Hepatocyte (in vitro differentiated cells): Measurements from ENCODE around the gene NPDC1. TPM values are rescaled to one million over a fixed set of nuclear protein-coding genes. Genes with fewer than 3 reads are reported as not detected.
A peak's percentile ranks its signal among the peaks of the same experiment; 100 is the strongest.

Source experiments
- DNase-seq: peaks from one replicate; pipeline ENCODE4 v3.0.0-alpha.2; 2016; ENCODE audit warnings: low spot score
- H2AFZ ChIP-seq: fragments of 200-600 bp; sonication (generic); 2 replicates; pipeline ENCODE4 v1.6.0; 2016; ENCODE audit warnings: antibody characterized with exemption, mild to moderate bottlenecking
- H3K27ac ChIP-seq: fragments of 200-600 bp; sonication (generic); 2 replicates; pipeline ENCODE4 v1.5.1; 2016; ENCODE audit warnings: mild to moderate bottlenecking
- H3K27me3 ChIP-seq: fragments of 200-600 bp; sonication (generic); 2 replicates; pipeline ENCODE4 v1.6.1; 2016
- H3K36me3 ChIP-seq: fragments of 200-600 bp; sonication (generic); replicated peaks from 2 replicates; pipeline ENCODE4 v1.5.1; 2016; ENCODE audit warnings: low read depth; ENCODE audit not compliant: insufficient read depth
- H3K4me1 ChIP-seq: fragments of 200-600 bp; sonication (generic); 2 replicates; pipeline ENCODE4 v1.5.1; 2016; ENCODE audit warnings: mild to moderate bottlenecking, moderate library complexity; ENCODE audit not compliant: insufficient read depth
- H3K4me2 ChIP-seq: fragments of 200-600 bp; sonication (generic); 2 replicates; pipeline ENCODE4 v1.6.0; 2016
- H3K4me3 ChIP-seq: fragments of 200-600 bp; sonication (generic); 2 replicates; pipeline ENCODE4 v1.5.1; 2016; ENCODE audit warnings: mild to moderate bottlenecking
- H3K79me2 ChIP-seq: fragments of 200-600 bp; sonication (generic); 2 replicates; pipeline ENCODE4 v1.6.0; 2017; ENCODE audit warnings: mild to moderate bottlenecking
- H3K9me2 ChIP-seq: fragments of 200-600 bp; sonication (generic); replicated peaks from 2 replicates; pipeline ENCODE4 v1.6.0; 2017; ENCODE audit warnings: mild to moderate bottlenecking; ENCODE audit not compliant: insufficient read depth
- H3K9me3 ChIP-seq: fragments of 200-600 bp; sonication (generic); 2 replicates; pipeline ENCODE4 v1.5.1; 2016; ENCODE audit warnings: low read depth, mild to moderate bottlenecking
- H4K20me1 ChIP-seq: fragments of 200-600 bp; sonication (generic); 2 replicates; pipeline ENCODE4 v1.6.0; 2016; ENCODE audit warnings: mild to moderate bottlenecking; ENCODE audit not compliant: insufficient read depth, poor library complexity, severe bottlenecking
- CTCF ChIP-seq: fragments of 200-600 bp; sonication (generic); IDR thresholded peaks from 2 replicates; pipeline ENCODE4 v1.5.1; 2016; ENCODE audit warnings: antibody characterized with exemption, mild to moderate bottlenecking; ENCODE audit not compliant: poor library complexity
- EZH2 ChIP-seq: fragments of 200-600 bp; sonication (generic); IDR thresholded peaks from 2 replicates; pipeline ENCODE4 v1.6.1; 2016; ENCODE audit warnings: antibody characterized with exemption, mild to moderate bottlenecking, borderline replicate concordance
- EZH2phosphoT487 ChIP-seq: fragments of 200-600 bp; sonication (generic); IDR thresholded peaks from one replicate; pipeline ENCODE4 v1.6.1; 2018; ENCODE audit warnings: antibody characterized with exemption, mild to moderate bottlenecking, low read depth, moderate library complexity; ENCODE audit not compliant: unreplicated experiment, severe bottlenecking
- WGBS: methylation state at CpG from one replicate; pipeline ENCODE4 v1.1.6; 2016; ENCODE audit warnings: low lambda C conversion rate; ENCODE audit errors: missing lambda C conversion rate; 5-methylcytosine and 5-hydroxymethylcytosine counted together
- polyA plus RNA-seq: library from polyadenylated mRNA; unstranded; fragments of >200 nt; fragmentation: Nextera tagmentation; extraction: Ambion mirVana; gene quantifications from 2 replicates; pipeline ENCODE4 v1.2.1, GENCODE V29; 2016
- total RNA-seq: library from RNA; depleted of rRNA; stranded (reverse); fragments of >200 nt; gene quantifications from 2 replicates; pipeline ENCODE4 v1.2.3, GENCODE V29; 2014

NPDC1 gene
- total and polyA plus RNA-seq, 2 experiments from 2014 or later, result 12.7 to 72.7 TPM

DNA sequence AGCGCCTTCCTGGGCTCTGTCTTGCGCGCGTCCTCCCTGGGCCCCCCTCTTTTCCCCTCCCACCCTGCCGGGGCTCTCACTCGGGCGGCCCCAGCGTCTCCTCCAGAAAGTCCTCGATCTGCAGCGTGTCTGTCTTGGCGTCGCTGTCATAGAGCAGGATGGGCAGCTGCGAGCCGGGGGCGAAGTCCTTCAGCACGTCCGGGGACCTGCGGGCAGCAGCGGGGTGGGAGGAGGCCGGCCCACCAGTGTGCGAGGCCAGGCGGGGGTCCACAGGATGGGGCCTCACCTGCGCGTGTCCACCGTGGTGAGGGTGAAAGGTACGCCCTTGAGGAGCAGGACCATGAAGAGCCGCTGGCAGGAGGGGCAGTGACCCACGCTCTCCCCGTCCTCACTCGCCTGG is 50.6 kb downstream of the NPDC1 start:
- Histone ChIP-seq H3K9me3 (no peaks in the 10 kb centered on the region), H2AFZ (no peak overlapping the region), H3K4me1 (peaks cover 17% of the 10 kb centered on the region), H3K4me2 (peak overlapping the region; percentile 85), H3K27ac (no peak overlapping the region), H3K36me3 (no peaks in the 10 kb centered on the region), H3K9me2 (no peaks in the 10 kb centered on the region), H3K27me3 (no peaks in the 10 kb centered on the region), H4K20me1 (no peaks in the 10 kb centered on the region), H3K4me3 (no peak overlapping the region), H3K79me2 (peaks cover 7% of the 10 kb centered on the region)
- TF ChIP-seq EZH2phosphoT487 (no peak), EZH2 (no peak), CTCF (no peak)
- no peak for DNase-seq
- 100% methylated on average over 1 of the region's 30 CpGs for WGBS

DNA sequence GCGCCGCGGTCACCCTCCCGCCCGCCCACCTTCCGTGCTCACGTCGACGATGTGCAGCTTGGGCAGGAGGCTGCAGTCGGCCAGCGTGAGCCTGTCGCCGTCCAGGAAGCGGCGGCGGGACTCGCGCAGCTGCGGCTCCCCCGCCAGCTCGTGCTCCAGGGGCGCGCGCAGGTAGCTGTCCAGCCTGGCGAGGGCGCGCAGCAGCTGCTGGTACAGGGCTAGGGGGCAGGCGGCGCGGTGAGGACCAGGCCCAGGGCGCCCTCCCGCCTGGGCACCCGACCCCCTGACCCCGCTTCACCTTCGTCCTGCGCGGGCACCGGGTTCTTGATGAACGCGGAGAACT is 51.1 kb downstream of the NPDC1 start:
- TF ChIP-seq EZH2phosphoT487 (no peak), CTCF (no peak), EZH2 (no peak)
- Histone ChIP-seq H3K4me1 (peaks cover 17% of the 10 kb centered on the region), H3K79me2 (peaks cover 7% of the 10 kb centered on the region), H3K36me3 (no peaks in the 10 kb centered on the region), H3K27me3 (no peaks in the 10 kb centered on the region), H3K9me3 (no peaks in the 10 kb centered on the region), H3K4me3 (no peak overlapping the region), H3K27ac (no peak overlapping the region), H3K9me2 (no peaks in the 10 kb centered on the region), H2AFZ (no peak overlapping the region), H3K4me2 (peak overlapping the region; percentile 57), H4K20me1 (no peaks in the 10 kb centered on the region)
- WGBS, result 66% methylated on average over 19 of the region's 40 CpGs
- DNase-seq, result no peak

DNA sequence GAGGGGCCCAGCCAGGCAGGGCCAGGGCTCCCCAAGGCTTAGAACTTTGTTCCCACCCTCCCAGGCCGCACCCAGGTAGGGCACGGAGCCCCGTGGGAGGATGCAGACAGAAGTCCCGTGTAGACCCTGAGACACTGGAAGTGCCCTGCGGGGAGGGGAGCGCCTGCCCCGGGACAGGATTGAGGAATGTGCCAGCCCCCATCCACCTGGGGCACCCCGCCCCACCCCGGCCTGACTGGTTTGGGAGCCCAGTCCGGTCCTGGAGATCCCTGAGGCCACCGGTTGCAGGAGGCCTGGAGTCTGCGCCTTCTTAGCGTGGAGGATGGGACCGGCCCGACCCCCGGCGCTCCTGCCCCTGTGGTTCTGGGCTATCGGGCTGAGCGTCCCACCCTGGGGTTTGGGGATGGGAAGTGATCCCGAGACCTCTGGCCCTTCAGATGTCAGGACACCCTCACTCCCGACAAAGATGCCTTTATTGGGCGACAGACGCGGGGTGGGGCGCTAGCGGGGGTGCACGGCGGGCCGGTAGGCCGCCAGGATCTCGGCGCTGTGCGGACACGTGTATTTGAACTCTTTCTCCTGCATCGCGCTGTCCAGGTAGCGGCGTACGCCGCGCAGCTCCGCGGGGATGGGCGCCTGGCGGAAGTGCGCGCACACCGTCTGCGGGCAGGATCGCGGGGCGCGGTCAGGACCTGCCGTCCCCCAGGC is 51.6 kb downstream of the NPDC1 start:
- 83% methylated on average over 18 of the region's 54 CpGs for WGBS
- Histone ChIP-seq H3K4me2 (peak overlapping the region; percentile 57), H3K27me3 (no peaks in the 10 kb centered on the region), H3K79me2 (peaks cover 7% of the 10 kb centered on the region), H3K27ac (no peak overlapping the region), H3K4me3 (no peak overlapping the region), H4K20me1 (no peaks in the 10 kb centered on the region), H3K9me2 (no peaks in the 10 kb centered on the region), H3K4me1 (peaks cover 17% of the 10 kb centered on the region), H3K36me3 (no peaks in the 10 kb centered on the region), H3K9me3 (no peaks in the 10 kb centered on the region), H2AFZ (no peak overlapping the region)
- TF ChIP-seq EZH2phosphoT487 (no peak), CTCF (no peak), EZH2 (no peak)
- DNase-seq, result no peak
